Testis (tissue), 2 donors: ENCODE measurements around the gene ABCC8.

Source experiments
- POLR2A ChIP-seq: fragments of 450-650 bp; IDR thresholded peaks from one replicate; pipeline ENCODE4 v1.6.1; 2017; ENCODE audit warnings: antibody characterized with exemption, mild to moderate bottlenecking, moderate library complexity
- TF ChIP-seq, protein P1 (sequence below), 3 experiments: fragments of 450-650 bp in 2 of 3; fragments of 200-600 bp in 1 of 3; sonication (generic) in 1 of 3; IDR thresholded peaks; one replicate each; pipeline ENCODE4 v1.5.1; 2016 to 2019; ENCODE audit warnings: antibody characterized with exemption in 3 of 3, mild to moderate bottlenecking in 2 of 3, moderate library complexity in 1 of 3

DNA sequence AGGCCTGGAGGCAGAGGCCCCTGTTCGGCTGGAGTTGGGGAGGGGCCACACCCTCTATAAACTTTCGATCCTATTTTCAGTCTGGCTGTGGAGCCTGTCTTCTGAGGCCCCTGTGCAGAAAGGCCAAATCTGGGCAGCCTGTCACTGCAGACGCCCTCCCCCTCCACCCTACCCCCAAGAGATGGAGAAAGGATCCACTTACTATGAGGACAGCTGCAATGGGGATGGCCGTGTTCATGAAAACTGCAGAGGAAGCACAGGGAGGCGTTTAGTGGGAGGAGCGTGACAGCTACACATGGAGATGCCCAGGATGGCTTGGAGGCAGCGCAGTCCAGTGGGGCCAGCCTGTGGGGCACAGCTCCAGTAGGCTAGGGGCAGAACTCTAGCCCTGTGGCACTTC, 44.6 kb downstream of the ABCC8 start:
- TF ChIP-seq, protein P1, sequence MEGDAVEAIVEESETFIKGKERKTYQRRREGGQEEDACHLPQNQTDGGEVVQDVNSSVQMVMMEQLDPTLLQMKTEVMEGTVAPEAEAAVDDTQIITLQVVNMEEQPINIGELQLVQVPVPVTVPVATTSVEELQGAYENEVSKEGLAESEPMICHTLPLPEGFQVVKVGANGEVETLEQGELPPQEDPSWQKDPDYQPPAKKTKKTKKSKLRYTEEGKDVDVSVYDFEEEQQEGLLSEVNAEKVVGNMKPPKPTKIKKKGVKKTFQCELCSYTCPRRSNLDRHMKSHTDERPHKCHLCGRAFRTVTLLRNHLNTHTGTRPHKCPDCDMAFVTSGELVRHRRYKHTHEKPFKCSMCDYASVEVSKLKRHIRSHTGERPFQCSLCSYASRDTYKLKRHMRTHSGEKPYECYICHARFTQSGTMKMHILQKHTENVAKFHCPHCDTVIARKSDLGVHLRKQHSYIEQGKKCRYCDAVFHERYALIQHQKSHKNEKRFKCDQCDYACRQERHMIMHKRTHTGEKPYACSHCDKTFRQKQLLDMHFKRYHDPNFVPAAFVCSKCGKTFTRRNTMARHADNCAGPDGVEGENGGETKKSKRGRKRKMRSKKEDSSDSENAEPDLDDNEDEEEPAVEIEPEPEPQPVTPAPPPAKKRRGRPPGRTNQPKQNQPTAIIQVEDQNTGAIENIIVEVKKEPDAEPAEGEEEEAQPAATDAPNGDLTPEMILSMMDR (IDR thresholded peaks at IDR 0.05), result no peak
- TF ChIP-seq POLR2A, result no peak
